Activated naive CD4-positive, alpha-beta T cell treated with anti-CD3 and anti-CD28 coated beads, Interleukin-2, amount 50 U/mL, for 72 hours (primary cell): ENCODE results near the gene FBRSL1. TPM values are rescaled to one million over a fixed set of nuclear protein-coding genes. Genes with fewer than 3 reads are reported as not detected.
"Not testable (repeated sequence)": the region's sequence is repeated elsewhere in the genome, so short reads cannot be mapped to it uniquely, and the experiment has no call there.

Experiments used
- ATAC-seq, 2 donors: fragments of 150-1000 bp; cut with Tn5 transposase; 2 replicates each; pipeline ENCODE4 v1.10.0; 2021; ENCODE audit warnings: mild to moderate bottlenecking in 2 of 2, moderate library complexity in 2 of 2
- DNase-seq, 2 donors: peaks; one replicate each; pipeline ENCODE4 v3.0.0; 2021 to 2022; ENCODE audit warnings: low spot score in 2 of 2
- H3K27ac Mint-ChIP-seq, 2 donors: one replicate each; pipeline ENCODE4 v1.8.0; 2022; ENCODE audit warnings: mild to moderate bottlenecking in 2 of 2, mixed read lengths in 2 of 2
- H3K36me3 Mint-ChIP-seq, 2 donors: one replicate each; pipeline ENCODE4 v1.8.0; 2022; ENCODE audit warnings: mixed read lengths in 2 of 2
- H3K9me3 Mint-ChIP-seq, 2 donors: one replicate each; pipeline ENCODE4 v1.8.0; 2022; ENCODE audit warnings: mixed read lengths in 2 of 2
- total RNA-seq, 2 donors: library from RNA; stranded (reverse); gene quantifications; one replicate each; pipeline ENCODE4 v1.2.3, GENCODE V29; 2022

The FBRSL1 gene
- total RNA-seq: 10 to 100 TPM; 30.8 to 37.8 TPM

- peak within 1 kb of the TSS; percentile 73 to 84 for H3K27ac Mint-ChIP-seq
- ATAC-seq (peak; percentile 84), DNase-seq (peak; percentile 87)
- H3K9me3 Mint-ChIP-seq: no peaks in the 10 kb centered on the region
- peaks cover 0 to 6% of the 10 kb centered on the region in 2 donors for H3K36me3 Mint-ChIP-seq
Observed at GRCh38 chr12:132489602-132490266, at the start of gene FBRSL1. Gene FBRSL1 (plus strand): TSS chr12:132490151.

GRCh38 chr12:132440420-132440819 is 49.5 kb upstream of the FBRSL1 start:
- DNase-seq, H3K36me3 Mint-ChIP-seq, H3K9me3 Mint-ChIP-seq, ATAC-seq: not testable (repeated sequence)
- peak overlapping the region in 1 of 2 donors; percentile 77 for H3K27ac Mint-ChIP-seq

GRCh38 chr12:132441871-132442863 is 47.8 kb upstream of the FBRSL1 start:
- no peaks in the 10 kb centered on the region for H3K9me3 Mint-ChIP-seq
- peaks cover 5% of the 10 kb centered on the region in 2 donors for H3K36me3 Mint-ChIP-seq
- no peak for ATAC-seq
- DNase-seq: no peak
- peak overlapping the region in 1 of 2 donors; percentile 75 for H3K27ac Mint-ChIP-seq

GRCh38 chr12:132443091-132443490 is 46.9 kb upstream of the FBRSL1 start:
- H3K36me3 Mint-ChIP-seq: peaks cover 5% of the 10 kb centered on the region in 2 donors
- no peaks in the 10 kb centered on the region for H3K9me3 Mint-ChIP-seq
- no peak for DNase-seq
- H3K27ac Mint-ChIP-seq: peak overlapping the region; percentile 80 to 99
- no peak for ATAC-seq

GRCh38 chr12:132444283-132444682 is 45.7 kb upstream of the FBRSL1 start:
- Mint-ChIP-seq H3K9me3 (no peaks in the 10 kb centered on the region), H3K27ac (peak overlapping the region; percentile 99 to 100), H3K36me3 (peaks cover 5% of the 10 kb centered on the region in 2 donors)
- DNase-seq (no peak), ATAC-seq (no peak)

- Mint-ChIP-seq H3K36me3 (peaks cover 5% of the 10 kb centered on the region in 2 donors), H3K9me3 (no peaks in the 10 kb centered on the region), H3K27ac (peak overlapping the region; percentile 99 to 100)
- peak; percentile 72 to 86 for DNase-seq
- ATAC-seq: peak; percentile 89 to 92
Observed at GRCh38 chr12:132444957-132445883, 44.7 kb upstream of the FBRSL1 start.

- ATAC-seq (peak; percentile 33 to 39), DNase-seq (peak in 1 of 2 donors; percentile 71)
- Mint-ChIP-seq H3K9me3 (no peaks in the 10 kb centered on the region), H3K36me3 (peaks cover 5% of the 10 kb centered on the region in 2 donors), H3K27ac (peak overlapping the region; percentile 99 to 100)
Observed at GRCh38 chr12:132445884-132446632, 43.9 kb upstream of the FBRSL1 start.

GRCh38 chr12:132446633-132447326 is 43.2 kb upstream of the FBRSL1 start:
- Mint-ChIP-seq H3K27ac (peak overlapping the region in 1 of 2 donors; percentile 99), H3K9me3 (no peaks in the 10 kb centered on the region)
- ATAC-seq: no peak

GRCh38 chr12:132447327-132447720 is 42.6 kb upstream of the FBRSL1 start:
- H3K27ac Mint-ChIP-seq: no peak overlapping the region
- no peak for ATAC-seq
- peaks cover 5% of the 10 kb centered on the region in 2 donors for H3K36me3 Mint-ChIP-seq
- DNase-seq: no peak
- H3K9me3 Mint-ChIP-seq: no peaks in the 10 kb centered on the region

More at GRCh38 chr12:132446633-132447326, 43.2 kb upstream of the FBRSL1 start:
- DNase-seq: no peak
- peaks cover 5% of the 10 kb centered on the region in 2 donors for H3K36me3 Mint-ChIP-seq

- Mint-ChIP-seq H3K27ac (no peak overlapping the region), H3K9me3 (no peaks in the 10 kb centered on the region), H3K36me3 (peaks cover 5% of the 10 kb centered on the region in 2 donors)
- DNase-seq: no peak
- ATAC-seq: no peak
Observed at GRCh38 chr12:132447731-132448462, 42.1 kb upstream of the FBRSL1 start.

- no peaks in the 10 kb centered on the region for H3K9me3 Mint-ChIP-seq
- no peak overlapping the region for H3K27ac Mint-ChIP-seq
- H3K36me3 Mint-ChIP-seq: peaks cover 5% of the 10 kb centered on the region in 2 donors
- DNase-seq (no peak), ATAC-seq (no peak)
Observed at GRCh38 chr12:132448463-132448820, 41.5 kb upstream of the FBRSL1 start.

- peak overlapping the region; percentile 56 to 62 for H3K27ac Mint-ChIP-seq
- no peak for ATAC-seq
Observed at GRCh38 chr12:132449565-132450417, 40.2 kb upstream of the FBRSL1 start.

GRCh38 chr12:132450418-132451171 is 39.4 kb upstream of the FBRSL1 start:
- Mint-ChIP-seq H3K9me3 (peaks cover 4% of the 10 kb centered on the region in 2 donors), H3K27ac (peak overlapping the region in 1 of 2 donors; percentile 56), H3K36me3 (no peaks in the 10 kb centered on the region)
- no peak for DNase-seq
- no peak for ATAC-seq

More at GRCh38 chr12:132449565-132450417, 40.2 kb upstream of the FBRSL1 start:
- H3K9me3 Mint-ChIP-seq: no peaks in the 10 kb centered on the region
- peaks cover 2% of the 10 kb centered on the region in 2 donors for H3K36me3 Mint-ChIP-seq
- DNase-seq: no peak
